ENCODE results near the gene ARFRP1. TPM values are rescaled to one million over a fixed set of nuclear protein-coding genes. Genes with fewer than 3 reads are reported as not detected.

The ARFRP1 gene
- polyA plus RNA-seq, 3 donors, result 18.2 to 31.1 (median 20.7) TPM

GRCh38 chr20:63753381-63753780 is 45.6 kb upstream of the ARFRP1 start:
- no peaks in the 10 kb centered on the region for H3K27me3 ChIP-seq (ENCODE audit: control insufficient read depth in 2 of 2, insufficient read depth in 2 of 2, low read length in 2 of 2)
- H3K79me2 ChIP-seq (ENCODE audit: insufficient read depth, low read length), result no peaks in the 10 kb centered on the region
- no peak overlapping the region for H3K4me3 ChIP-seq (replicated peaks in 1 of 3; ENCODE audit: low read depth in 2 of 3, low read length in 3 of 3)
- intact Hi-C loops (cut with micrococcal nuclease), result no loop called here
- H3K36me3 ChIP-seq (replicated peaks in 1 of 2; ENCODE audit: control insufficient read depth in 1 of 2, insufficient read depth in 2 of 2, low read length in 2 of 2), result no peaks in the 10 kb centered on the region
- H3K27me3 Mint-ChIP-seq (ENCODE audit: low read depth in 3 of 3), result peaks cover 1 to 10% (median 4%) of the 10 kb centered on the region in 3 donors
- H2AFZ ChIP-seq (ENCODE audit: insufficient read depth, low read depth, low read length, poor library complexity, severe bottlenecking), result no peak overlapping the region
- WGBS (ENCODE audit: insufficient coverage), result 97% methylated on average over 13 of the region's 13 CpGs
- H3K9me3 ChIP-seq (replicated peaks in 1 of 2; ENCODE audit: control insufficient read depth in 1 of 2, insufficient read depth in 1 of 2, low read length in 2 of 2), result no peaks in the 10 kb centered on the region
- TF ChIP-seq CTCF (IDR thresholded peaks at IDR 0.05), result no peak
- H3K9ac ChIP-seq (ENCODE audit: insufficient read depth, low read length, poor library complexity, severe bottlenecking), result no peak overlapping the region
- no peaks in the 10 kb centered on the region for H3K4me1 Mint-ChIP-seq
- no peak for DNase-seq
- no peaks in the 10 kb centered on the region for H4K20me1 ChIP-seq (ENCODE audit: insufficient read depth, low read length)
- H3K4me3 Mint-ChIP-seq, result no peak overlapping the region
- H3K36me3 Mint-ChIP-seq, result no peaks in the 10 kb centered on the region
- H3K9me3 Mint-ChIP-seq, result no peaks in the 10 kb centered on the region
- H3K27ac Mint-ChIP-seq, result no peak overlapping the region
- no peak overlapping the region for H3K4me2 ChIP-seq (replicated peaks; ENCODE audit: extremely low read depth, low read length, poor library complexity, severe bottlenecking)
- H3K27ac ChIP-seq (ENCODE audit: low read depth in 1 of 2, low read length in 2 of 2), result no peak overlapping the region
- H3K4me1 ChIP-seq (ENCODE audit: control insufficient read depth in 1 of 2, insufficient read depth in 2 of 2, low read length in 2 of 2), result no peaks in the 10 kb centered on the region

GRCh38 chr20:63752411-63753101 is 44.8 kb upstream of the ARFRP1 start:
- H3K27me3 ChIP-seq (ENCODE audit: control insufficient read depth in 2 of 2, insufficient read depth in 2 of 2, low read length in 2 of 2), result no peaks in the 10 kb centered on the region
- DNase-seq, result no peak
- Mint-ChIP-seq H3K36me3 (no peaks in the 10 kb centered on the region), H3K9me3 (no peaks in the 10 kb centered on the region), H3K4me1 (no peaks in the 10 kb centered on the region), H3K4me3 (no peak overlapping the region), H3K27me3 (ENCODE audit: low read depth in 3 of 3) (peaks cover 2 to 8% (median 3%) of the 10 kb centered on the region in 3 donors), H3K27ac (no peak overlapping the region)
- no peaks in the 10 kb centered on the region for H3K4me1 ChIP-seq (ENCODE audit: control insufficient read depth in 1 of 2, insufficient read depth in 2 of 2, low read length in 2 of 2)
- H3K4me3 ChIP-seq (replicated peaks in 1 of 3; ENCODE audit: low read depth in 2 of 3, low read length in 3 of 3), result no peak overlapping the region
- no peak overlapping the region for H3K9ac ChIP-seq (ENCODE audit: insufficient read depth, low read length, poor library complexity, severe bottlenecking)
- 97% methylated on average over 39 of the region's 50 CpGs for WGBS (ENCODE audit: insufficient coverage)
- no peaks in the 10 kb centered on the region for H3K79me2 ChIP-seq (ENCODE audit: insufficient read depth, low read length)
- no peak overlapping the region for H3K4me2 ChIP-seq (replicated peaks; ENCODE audit: extremely low read depth, low read length, poor library complexity, severe bottlenecking)
- no peaks in the 10 kb centered on the region for H4K20me1 ChIP-seq (ENCODE audit: insufficient read depth, low read length)
- no peak for TF ChIP-seq CTCF (IDR thresholded peaks at IDR 0.05)
- no peak overlapping the region for H2AFZ ChIP-seq (ENCODE audit: insufficient read depth, low read depth, low read length, poor library complexity, severe bottlenecking)
- H3K27ac ChIP-seq (ENCODE audit: low read depth in 1 of 2, low read length in 2 of 2), result no peak overlapping the region
- intact Hi-C loops (cut with micrococcal nuclease), result no loop called here
- no peaks in the 10 kb centered on the region for H3K9me3 ChIP-seq (replicated peaks in 1 of 2; ENCODE audit: control insufficient read depth in 1 of 2, insufficient read depth in 1 of 2, low read length in 2 of 2)
- H3K36me3 ChIP-seq (replicated peaks in 1 of 2; ENCODE audit: control insufficient read depth in 1 of 2, insufficient read depth in 2 of 2, low read length in 2 of 2), result no peaks in the 10 kb centered on the region

Measured in CD14-positive monocyte (primary cell).